ENCODE data around the gene ARHGEF26. TPM values are rescaled to one million over a fixed set of nuclear protein-coding genes. Genes with fewer than 3 reads are reported as not detected.
A peak's percentile ranks its signal among the peaks of the same experiment; 100 is the strongest.

ARHGEF26 gene
- total and polyA plus RNA-seq, 2 experiments from 2014 or later = 0.40 to 0.65 TPM

- no peak overlapping the region for H2AFZ ChIP-seq
- H3K4me2 ChIP-seq (ENCODE audit: unreplicated experiment) = no peak overlapping the region
- no peak overlapping the region for H3K27ac ChIP-seq
- no peak overlapping the region for H3K9ac ChIP-seq
- no peaks in the 10 kb centered on the region for H3K36me3 ChIP-seq (ENCODE audit: low read depth)
- H3K9me2 ChIP-seq (ENCODE audit: insufficient read depth) = no peaks in the 10 kb centered on the region
- H3F3A ChIP-seq (ENCODE audit: insufficient read depth) = peaks cover 8% of the 10 kb centered on the region; the same call in 1 of the 2 replicates
- no peaks in the 10 kb centered on the region for H4K20me1 ChIP-seq (ENCODE audit: insufficient read depth)
- in situ Hi-C loops (cut with MboI) = no loop called here
- no peaks in the 10 kb centered on the region for H3K79me2 ChIP-seq (ENCODE audit: insufficient read depth)
- WGBS, 2 experiments (ENCODE audit: low coverage in 1 of 2, low lambda C conversion rate in 2 of 2, missing lambda C conversion rate in 2 of 2) = 78 to 86% methylated on average over 5 of the region's 5 CpGs
- TF ChIP-seq EZH2phosphoT487 (IDR thresholded peaks at IDR 0.05; ENCODE audit: insufficient read depth, low read depth) (no peak), EZH2 (IDR thresholded peaks at IDR 0.05; ENCODE audit: insufficient read depth, poor library complexity, severe bottlenecking) (no peak)
- no peak for DNase-seq
- no peaks in the 10 kb centered on the region; the same call in 1 of the 2 replicates for H3K27me3 ChIP-seq (replicated peaks; ENCODE audit: insufficient read depth)
- H3K4me1 ChIP-seq (ENCODE audit: insufficient read depth) = peaks cover 14% of the 10 kb centered on the region
- no peaks in the 10 kb centered on the region for H3K9me3 ChIP-seq (ENCODE audit: low read depth)
- no peak overlapping the region for H3K4me3 ChIP-seq
Observed at GRCh38 chr3:154152741-154153140, 31.6 kb downstream of the ARHGEF26 start.

GRCh38 chr3:154156530-154156929, 35.3 kb downstream of the ARHGEF26 start:
- no peaks in the 10 kb centered on the region for H3K27me3 ChIP-seq (replicated peaks; ENCODE audit: insufficient read depth)
- no peaks in the 10 kb centered on the region for H3K9me3 ChIP-seq (ENCODE audit: low read depth)
- H3K9me2 ChIP-seq (ENCODE audit: insufficient read depth) = no peaks in the 10 kb centered on the region
- DNase-seq = no peak
- no peak overlapping the region for H2AFZ ChIP-seq
- TF ChIP-seq EZH2 (IDR thresholded peaks at IDR 0.05; ENCODE audit: insufficient read depth, poor library complexity, severe bottlenecking) = no peak
- TF ChIP-seq EZH2phosphoT487 (IDR thresholded peaks at IDR 0.05; ENCODE audit: insufficient read depth, low read depth) = no peak
- no peak overlapping the region for H3K4me3 ChIP-seq
- H4K20me1 ChIP-seq (ENCODE audit: insufficient read depth) = no peaks in the 10 kb centered on the region
- no peak overlapping the region for H3K27ac ChIP-seq
- peaks cover 13% of the 10 kb centered on the region for H3K4me1 ChIP-seq (ENCODE audit: insufficient read depth)
- in situ Hi-C loops (cut with MboI) = no loop called here
- no peak overlapping the region for H3K9ac ChIP-seq
- no peaks in the 10 kb centered on the region for H3K36me3 ChIP-seq (ENCODE audit: low read depth)
- no peaks in the 10 kb centered on the region for H3K79me2 ChIP-seq (ENCODE audit: insufficient read depth)
- 89 to 100% methylated on average over 1 of the region's 1 CpG for WGBS, 2 experiments (ENCODE audit: low coverage in 1 of 2, low lambda C conversion rate in 2 of 2, missing lambda C conversion rate in 2 of 2)
- H3K4me2 ChIP-seq (ENCODE audit: unreplicated experiment) = no peak overlapping the region
- H3F3A ChIP-seq (ENCODE audit: insufficient read depth) = peaks cover 8% of the 10 kb centered on the region; the same call in 1 of the 2 replicates

GRCh38 chr3:154161806-154162205, 40.6 kb downstream of the ARHGEF26 start:
- Histone ChIP-seq H3K9me3 (ENCODE audit: low read depth) (no peaks in the 10 kb centered on the region), H3K9ac (no peak overlapping the region), H3F3A (ENCODE audit: insufficient read depth) (no peaks in the 10 kb centered on the region), H3K79me2 (ENCODE audit: insufficient read depth) (no peaks in the 10 kb centered on the region), H3K9me2 (ENCODE audit: insufficient read depth) (no peaks in the 10 kb centered on the region), H3K4me3 (no peak overlapping the region), H2AFZ (no peak overlapping the region), H3K4me1 (ENCODE audit: insufficient read depth) (no peaks in the 10 kb centered on the region), H3K27ac (no peak overlapping the region), H3K36me3 (ENCODE audit: low read depth) (no peaks in the 10 kb centered on the region), H3K4me2 (ENCODE audit: unreplicated experiment) (no peak overlapping the region), H4K20me1 (ENCODE audit: insufficient read depth) (no peaks in the 10 kb centered on the region), H3K27me3 (replicated peaks; ENCODE audit: insufficient read depth) (no peaks in the 10 kb centered on the region)
- DNase-seq = peak; percentile 1
- in situ Hi-C loops (cut with MboI) = no loop called here
- TF ChIP-seq EZH2phosphoT487 (IDR thresholded peaks at IDR 0.05; ENCODE audit: insufficient read depth, low read depth) = no peak
- no peak for TF ChIP-seq EZH2 (IDR thresholded peaks at IDR 0.05; ENCODE audit: insufficient read depth, poor library complexity, severe bottlenecking)

- in situ Hi-C loops (cut with MboI) = no loop called here
- no peak overlapping the region for H3K9ac ChIP-seq
- H3K9me2 ChIP-seq (ENCODE audit: insufficient read depth) = no peaks in the 10 kb centered on the region
- H3K36me3 ChIP-seq (ENCODE audit: low read depth) = no peaks in the 10 kb centered on the region
- no peak overlapping the region for H3K4me2 ChIP-seq (ENCODE audit: unreplicated experiment)
- H3K27me3 ChIP-seq (replicated peaks; ENCODE audit: insufficient read depth) = no peaks in the 10 kb centered on the region
- H3K9me3 ChIP-seq (ENCODE audit: low read depth) = no peaks in the 10 kb centered on the region
- 91 to 100% methylated on average over 2 of the region's 2 CpGs for WGBS, 2 experiments (ENCODE audit: low coverage in 1 of 2, low lambda C conversion rate in 2 of 2, missing lambda C conversion rate in 2 of 2)
- no peak overlapping the region for H3K4me3 ChIP-seq
- no peaks in the 10 kb centered on the region for H3K4me1 ChIP-seq (ENCODE audit: insufficient read depth)
- no peak overlapping the region for H3K27ac ChIP-seq
- no peak overlapping the region for H2AFZ ChIP-seq
- H4K20me1 ChIP-seq (ENCODE audit: insufficient read depth) = no peaks in the 10 kb centered on the region
- no peak for DNase-seq
- TF ChIP-seq EZH2 (IDR thresholded peaks at IDR 0.05; ENCODE audit: insufficient read depth, poor library complexity, severe bottlenecking) = no peak
- TF ChIP-seq EZH2phosphoT487 (IDR thresholded peaks at IDR 0.05; ENCODE audit: insufficient read depth, low read depth) = no peak
- H3K79me2 ChIP-seq (ENCODE audit: insufficient read depth) = no peaks in the 10 kb centered on the region
- no peaks in the 10 kb centered on the region for H3F3A ChIP-seq (ENCODE audit: insufficient read depth)
Observed at GRCh38 chr3:154164387-154164786, 43.2 kb downstream of the ARHGEF26 start.

Data from GM23248 (cell line).